Measurements from ENCODE around the gene ARID2.

GRCh38 chr12:45893240-45893639, 163.7 kb downstream of the ARID2 start:
- TF ChIP-seq EZH2phosphoT487 (IDR thresholded peaks at IDR 0.05; ENCODE audit: insufficient read depth, low read depth), result no peak
- TF ChIP-seq EZH2 (IDR thresholded peaks at IDR 0.05; ENCODE audit: insufficient read depth, poor library complexity, severe bottlenecking), result no peak

Data from GM23248 (cell line).